ENCODE results near the gene ACTN4. TPM values are rescaled to one million over a fixed set of nuclear protein-coding genes. Genes with fewer than 3 reads are reported as not detected.

ACTN4 gene
- total RNA-seq, 1 experiment from 2014 or later, result 3,297 TPM

DNA sequence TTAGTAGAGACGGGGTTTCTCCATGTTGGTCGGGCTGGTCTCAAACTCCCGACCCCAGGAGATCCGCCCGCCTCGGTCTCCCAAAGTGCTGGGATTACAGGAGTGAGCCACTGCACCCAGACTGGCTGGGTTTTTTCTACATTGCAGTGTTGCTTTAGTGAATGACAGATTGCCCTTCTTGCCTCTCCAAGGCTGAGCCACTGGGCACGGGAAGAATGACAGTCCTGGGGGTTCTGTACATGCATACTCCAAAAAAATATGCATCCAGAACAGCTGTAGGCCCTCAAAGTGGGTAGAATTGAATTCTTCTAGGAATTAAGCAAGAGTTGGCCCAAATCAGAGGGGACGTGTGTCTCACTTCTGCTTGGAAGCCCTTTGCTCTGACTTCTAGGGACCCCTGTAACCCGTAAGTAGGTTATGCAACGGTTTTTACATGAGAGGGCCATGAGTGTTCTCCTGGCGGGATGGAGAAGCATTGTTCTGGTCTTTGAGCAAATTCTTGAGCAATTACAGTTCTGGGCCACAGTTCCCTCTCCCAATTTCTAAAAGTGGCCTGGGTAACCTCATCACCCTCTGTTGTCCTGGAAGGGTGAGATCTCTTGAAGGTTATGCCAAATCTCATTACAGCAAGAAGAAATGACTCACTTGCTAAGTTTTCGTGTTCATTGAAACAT, 3.6 kb downstream of the ACTN4 start:
- ATAC-seq (no peak), DNase-seq (ENCODE audit: low read depth, low spot score) (peak; percentile 100)
- ChIA-PET CTCF (interaction anchor here (0.7 to 1.2 kb wide), 3 partner anchors 282 to 1654 kb away, joined by 3 to 4 read pairs (median 3); no protein-coding TSS in a partner anchor), POLR2A (interaction anchor here (3.0 kb wide), 1 partner anchor 12 kb away, joined by 23 read pairs; no protein-coding TSS in a partner anchor)
- Histone ChIP-seq H3K4me3 (ENCODE audit: low read depth in 2 of 2, low read length in 2 of 2) (peak overlapping the region; percentile 50 to 68), H3K27ac (ENCODE audit: low read length) (peak overlapping the region; percentile 96), H3K4me1 (ENCODE audit: control insufficient read depth, insufficient read depth, low read length) (peaks cover 52% of the 10 kb centered on the region), H3K27me3 (ENCODE audit: control insufficient read depth, insufficient read depth, low read length) (no peaks in the 10 kb centered on the region), H3K9me3 (ENCODE audit: control insufficient read depth, insufficient read depth, low read depth, low read length) (no peaks in the 10 kb centered on the region), H3K36me3 (ENCODE audit: control insufficient read depth, insufficient read depth, low read length) (peaks cover 4% of the 10 kb centered on the region; the same call in 1 of the 2 replicates)
- in situ Hi-C loops (cut with HindIII; ENCODE audit: low pct_unique_long_range_greater_than_20kb, low sequenced_read_pairs) (loop anchor here (25.0 kb wide), 2 partner anchors 1136 to 1686 kb away; partner anchors contain the start of genes C19orf47, LEUTX and PLD3), intact Hi-C loops (cut with micrococcal nuclease; ENCODE audit: unreplicated experiment) (loop anchor here (5.0 to 10.0 kb wide), 3 partner anchors 76 to 284 kb away; partner anchors contain the start of genes MRPS12 and SARS2)
- TF ChIP-seq POLR2AphosphoS5 (IDR thresholded peaks at IDR 0.05; ENCODE audit: low read depth, low read length) (no peak), SIN3A (IDR thresholded peaks at IDR 0.05; ENCODE audit: borderline replicate concordance, insufficient read depth, low read depth, low read length) (no peak), CTCF (IDR thresholded peaks at IDR 0.05) (no peak), TCF7L2 (IDR thresholded peaks at IDR 0.05; ENCODE audit: low read depth, low read length) (no peak)
- TF ChIP-seq, protein P1, sequence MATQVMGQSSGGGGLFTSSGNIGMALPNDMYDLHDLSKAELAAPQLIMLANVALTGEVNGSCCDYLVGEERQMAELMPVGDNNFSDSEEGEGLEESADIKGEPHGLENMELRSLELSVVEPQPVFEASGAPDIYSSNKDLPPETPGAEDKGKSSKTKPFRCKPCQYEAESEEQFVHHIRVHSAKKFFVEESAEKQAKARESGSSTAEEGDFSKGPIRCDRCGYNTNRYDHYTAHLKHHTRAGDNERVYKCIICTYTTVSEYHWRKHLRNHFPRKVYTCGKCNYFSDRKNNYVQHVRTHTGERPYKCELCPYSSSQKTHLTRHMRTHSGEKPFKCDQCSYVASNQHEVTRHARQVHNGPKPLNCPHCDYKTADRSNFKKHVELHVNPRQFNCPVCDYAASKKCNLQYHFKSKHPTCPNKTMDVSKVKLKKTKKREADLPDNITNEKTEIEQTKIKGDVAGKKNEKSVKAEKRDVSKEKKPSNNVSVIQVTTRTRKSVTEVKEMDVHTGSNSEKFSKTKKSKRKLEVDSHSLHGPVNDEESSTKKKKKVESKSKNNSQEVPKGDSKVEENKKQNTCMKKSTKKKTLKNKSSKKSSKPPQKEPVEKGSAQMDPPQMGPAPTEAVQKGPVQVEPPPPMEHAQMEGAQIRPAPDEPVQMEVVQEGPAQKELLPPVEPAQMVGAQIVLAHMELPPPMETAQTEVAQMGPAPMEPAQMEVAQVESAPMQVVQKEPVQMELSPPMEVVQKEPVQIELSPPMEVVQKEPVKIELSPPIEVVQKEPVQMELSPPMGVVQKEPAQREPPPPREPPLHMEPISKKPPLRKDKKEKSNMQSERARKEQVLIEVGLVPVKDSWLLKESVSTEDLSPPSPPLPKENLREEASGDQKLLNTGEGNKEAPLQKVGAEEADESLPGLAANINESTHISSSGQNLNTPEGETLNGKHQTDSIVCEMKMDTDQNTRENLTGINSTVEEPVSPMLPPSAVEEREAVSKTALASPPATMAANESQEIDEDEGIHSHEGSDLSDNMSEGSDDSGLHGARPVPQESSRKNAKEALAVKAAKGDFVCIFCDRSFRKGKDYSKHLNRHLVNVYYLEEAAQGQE (IDR thresholded peaks at IDR 0.05; ENCODE audit: insufficient read depth in 1 of 2, low read depth in 2 of 2, low read length in 1 of 2), result no peak
- no TSS peak for BruUV-seq (replicated peaks)

DNA sequence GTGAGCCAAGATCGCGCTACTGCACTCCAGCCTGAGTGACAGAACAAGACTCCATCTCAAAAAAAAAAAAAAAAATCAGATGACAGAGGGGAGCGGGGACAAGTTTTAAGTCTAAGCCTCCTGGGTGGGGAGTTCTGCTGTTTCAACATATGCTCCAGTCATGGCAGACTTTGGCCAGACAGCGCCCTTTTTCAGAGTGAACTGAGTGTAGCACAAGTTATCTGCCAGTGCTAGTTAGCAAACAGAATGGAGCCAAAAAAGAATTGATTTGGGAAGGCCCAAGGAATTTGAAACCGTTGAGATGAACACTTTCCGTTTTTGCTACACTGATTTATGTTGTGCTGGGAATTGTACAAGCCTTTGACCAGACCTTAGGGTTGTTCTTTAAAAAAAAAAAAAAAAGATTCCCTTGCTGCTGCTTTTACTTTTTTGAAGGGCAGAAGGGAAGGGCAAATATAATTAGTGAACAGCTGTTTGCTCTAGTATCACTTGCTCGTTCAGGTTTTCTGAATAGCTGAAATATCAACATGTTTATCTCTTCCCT, 5.7 kb downstream of the ACTN4 start:
- CTCF ChIA-PET, result interaction anchor here (0.7 to 1.3 kb wide), 5 partner anchors 18 to 144 kb away, joined by 3 to 6 read pairs (median 6); no protein-coding TSS in a partner anchor
- POLR2A ChIA-PET, result interaction anchor here (0.6 to 1.4 kb wide), 15 partner anchors 9 to 1498 kb away, joined by 3 to 11 read pairs (median 6); no protein-coding TSS in a partner anchor
- no peak for DNase-seq (ENCODE audit: low read depth, low spot score)
- ATAC-seq, result no peak
- in situ Hi-C loops (cut with HindIII; ENCODE audit: low pct_unique_long_range_greater_than_20kb, low sequenced_read_pairs) (loop anchor here (25.0 kb wide), 2 partner anchors 1134 to 1684 kb away; partner anchors contain the start of genes C19orf47, LEUTX and PLD3), intact Hi-C loops (cut with micrococcal nuclease; ENCODE audit: unreplicated experiment) (loop anchor here (5.0 to 10.0 kb wide), 3 partner anchors 74 to 282 kb away; partner anchors contain the start of genes MRPS12 and SARS2)
- Histone ChIP-seq H3K27me3 (ENCODE audit: control insufficient read depth, insufficient read depth, low read length) (no peaks in the 10 kb centered on the region), H3K4me1 (ENCODE audit: control insufficient read depth, insufficient read depth, low read length) (peaks cover 73% of the 10 kb centered on the region), H3K27ac (ENCODE audit: low read length) (peak overlapping the region; percentile 96), H3K9me3 (ENCODE audit: control insufficient read depth, insufficient read depth, low read depth, low read length) (no peaks in the 10 kb centered on the region), H3K36me3 (ENCODE audit: control insufficient read depth, insufficient read depth, low read length) (peaks cover 20% of the 10 kb centered on the region; the same call in 1 of the 2 replicates), H3K4me3 (ENCODE audit: low read depth in 2 of 2, low read length in 2 of 2) (peak overlapping the region; percentile 50 to 68)
- BruUV-seq (replicated peaks), result TSS peak; percentile 12
- TF ChIP-seq SIN3A (IDR thresholded peaks at IDR 0.05; ENCODE audit: borderline replicate concordance, insufficient read depth, low read depth, low read length), result no peak
- no peak for TF ChIP-seq CTCF (IDR thresholded peaks at IDR 0.05)
- no peak for TF ChIP-seq POLR2AphosphoS5 (IDR thresholded peaks at IDR 0.05; ENCODE audit: low read depth, low read length)
- TF ChIP-seq, protein P1 (IDR thresholded peaks at IDR 0.05; ENCODE audit: insufficient read depth in 1 of 2, low read depth in 2 of 2, low read length in 1 of 2), result no peak
- no peak for TF ChIP-seq TCF7L2 (IDR thresholded peaks at IDR 0.05; ENCODE audit: low read depth, low read length)

All from Panc1 (cell line).